IPS-NIHi11 (cell line): ENCODE data around the gene ELP5.

ENCODE experiments used
- DNase-seq: peaks from one replicate; pipeline ENCODE4 v3.0.0; 2012; ENCODE audit warnings: mixed read lengths, low spot score

The ELP5 gene

DNA sequence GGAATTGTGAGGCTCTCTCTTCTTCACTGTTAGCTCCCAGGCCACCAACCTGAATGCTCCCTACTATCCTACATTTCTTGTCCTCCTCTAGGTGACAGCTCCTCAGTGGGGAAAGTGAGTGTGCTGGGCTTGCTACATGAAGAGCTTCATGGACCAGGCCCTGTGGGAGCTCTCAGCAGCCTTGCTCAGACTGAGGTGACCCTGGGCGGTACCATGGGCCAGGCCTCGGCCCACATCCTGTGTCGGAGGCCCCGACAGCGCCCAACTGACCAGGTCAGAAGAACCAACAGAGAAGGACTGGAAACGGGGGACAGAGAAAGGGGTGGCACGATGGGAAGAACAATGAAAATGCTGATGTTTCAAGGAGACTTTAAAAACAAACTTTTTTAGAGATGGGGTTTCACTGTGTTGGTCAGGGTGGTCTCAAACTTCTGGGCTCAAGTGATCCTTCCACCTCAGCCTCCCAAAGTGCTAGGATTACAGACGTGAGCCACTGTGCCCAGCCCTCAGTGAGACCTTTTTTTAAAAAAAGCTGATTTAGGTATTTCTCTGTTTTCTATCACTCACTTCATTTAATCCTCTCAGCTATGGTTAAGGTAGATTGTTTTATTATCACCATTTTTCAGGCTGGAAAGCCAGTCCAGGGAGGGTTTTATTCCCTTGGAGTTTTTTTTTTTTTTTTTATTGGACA lies 4.9 kb downstream of the ELP5 start:
- no peak for DNase-seq

GRCh38 chr17:7258731-7259554 lies 6.9 kb downstream of the ELP5 start:
- no peak for DNase-seq

- DNase-seq: no peak
These were observed 7.5 kb downstream of the ELP5 start for GRCh38 chr17:7259555-7259889.

GRCh38 chr17:7260151-7260550 lies 8.1 kb downstream of the ELP5 start:
- no peak for DNase-seq

- peak; percentile 83 for DNase-seq
These were observed 8.8 kb downstream of the ELP5 start for GRCh38 chr17:7260651-7261378.

GRCh38 chr17:7261379-7262191 lies 9.6 kb downstream of the ELP5 start:
- DNase-seq: peak; percentile 31

DNA sequence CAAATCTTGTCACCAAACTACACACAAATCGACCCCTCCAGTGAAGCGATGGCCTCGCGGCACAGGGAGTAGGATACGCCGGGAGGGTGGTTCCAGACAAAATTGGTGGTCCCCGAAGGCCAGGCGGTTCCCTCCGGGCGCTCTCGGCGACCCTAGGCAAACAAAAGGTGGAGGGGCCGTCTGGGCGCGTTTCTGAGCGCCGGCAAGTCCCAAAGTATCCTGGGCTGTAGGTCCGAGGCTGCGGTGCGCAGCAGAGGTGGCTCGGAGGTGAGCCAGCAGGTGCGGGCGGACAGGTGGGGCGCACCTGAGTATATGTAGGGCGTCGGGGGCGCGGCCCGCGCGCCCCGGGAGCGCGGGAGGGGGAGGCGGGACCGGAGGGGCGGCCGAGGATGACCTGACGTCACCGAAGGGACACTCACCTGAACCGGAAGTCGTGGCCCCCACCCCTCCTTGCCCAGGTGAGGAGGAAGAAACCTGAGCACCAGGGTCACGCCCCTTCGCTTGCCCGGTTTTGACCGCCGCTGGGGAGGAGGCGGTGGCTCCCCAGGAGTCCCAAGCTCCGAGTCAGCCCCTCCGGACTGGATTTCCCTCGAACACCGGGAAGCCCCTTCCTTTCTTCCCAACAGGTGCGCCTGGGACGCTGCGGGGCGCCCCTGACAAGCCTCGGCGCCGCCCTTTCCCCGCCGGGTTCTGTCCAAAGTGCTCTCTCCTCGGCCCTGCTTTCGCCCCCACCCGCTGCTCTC lies 10.3 kb downstream of the ELP5 start, which contains the start of gene CLDN7:
TSS of gene CLDN7 (minus strand) at position 287 of the 743 bp plus-strand sequence. CDS start 435 bp downstream, outside the sequence.
- peak; percentile 90 for DNase-seq

GRCh38 chr17:7262935-7263800 lies 11.2 kb downstream of the ELP5 start:
- peak; percentile 80 for DNase-seq

DNA sequence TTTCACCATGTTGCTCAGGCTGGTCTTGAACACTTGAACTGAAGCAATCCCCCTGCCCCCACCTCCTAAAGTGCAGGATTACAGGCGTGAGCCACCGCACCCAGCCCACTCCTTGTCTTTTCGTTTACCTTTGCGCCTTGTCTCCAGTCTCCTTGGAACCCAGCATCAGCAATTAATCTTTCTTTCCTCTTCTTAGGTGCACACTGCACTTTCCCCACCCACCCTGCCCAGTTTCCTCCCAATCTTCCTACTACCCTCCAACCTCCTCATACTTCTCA lies 11.7 kb downstream of the ELP5 start:
- DNase-seq: no peak

DNA sequence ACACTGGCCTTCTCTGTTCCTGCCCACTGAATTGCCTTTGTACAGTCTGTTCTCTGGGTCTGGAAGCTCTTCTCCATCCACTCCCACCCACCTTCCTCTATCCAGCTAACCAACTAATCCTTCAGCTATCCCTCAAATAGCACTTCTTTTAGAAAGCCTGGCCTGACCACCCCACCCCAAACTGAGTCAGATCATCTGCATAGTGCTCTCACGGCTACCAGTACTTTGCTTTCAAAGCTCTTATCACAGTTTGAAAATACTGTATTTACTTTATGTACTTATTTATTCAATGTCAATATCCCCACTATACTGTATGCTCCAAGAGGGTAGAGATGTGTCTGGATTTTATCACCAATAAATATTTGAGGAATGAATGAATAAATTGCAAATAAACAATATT lies 14.8 kb downstream of the ELP5 start:
- DNase-seq: no peak

DNA sequence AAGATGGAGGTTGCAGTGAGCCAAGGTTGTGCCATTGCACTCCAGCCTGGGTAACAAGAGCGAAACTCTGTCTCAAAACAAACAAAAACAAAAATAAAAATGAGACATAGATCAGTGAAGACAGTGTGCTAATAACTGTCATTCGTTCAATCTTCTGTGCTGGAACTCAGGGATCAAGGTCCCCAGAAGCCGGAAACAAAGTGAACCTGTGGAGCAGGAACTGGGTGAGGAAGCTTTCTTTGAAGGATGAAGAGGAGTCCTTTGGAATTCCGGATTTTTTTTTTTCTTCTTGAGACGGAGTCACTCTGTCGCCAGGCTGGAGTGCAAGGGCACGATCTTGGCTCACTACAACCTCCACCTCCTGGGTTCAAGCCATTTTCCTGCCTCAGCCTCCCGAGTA lies 27.4 kb downstream of the ELP5 start:
- DNase-seq: no peak

DNA sequence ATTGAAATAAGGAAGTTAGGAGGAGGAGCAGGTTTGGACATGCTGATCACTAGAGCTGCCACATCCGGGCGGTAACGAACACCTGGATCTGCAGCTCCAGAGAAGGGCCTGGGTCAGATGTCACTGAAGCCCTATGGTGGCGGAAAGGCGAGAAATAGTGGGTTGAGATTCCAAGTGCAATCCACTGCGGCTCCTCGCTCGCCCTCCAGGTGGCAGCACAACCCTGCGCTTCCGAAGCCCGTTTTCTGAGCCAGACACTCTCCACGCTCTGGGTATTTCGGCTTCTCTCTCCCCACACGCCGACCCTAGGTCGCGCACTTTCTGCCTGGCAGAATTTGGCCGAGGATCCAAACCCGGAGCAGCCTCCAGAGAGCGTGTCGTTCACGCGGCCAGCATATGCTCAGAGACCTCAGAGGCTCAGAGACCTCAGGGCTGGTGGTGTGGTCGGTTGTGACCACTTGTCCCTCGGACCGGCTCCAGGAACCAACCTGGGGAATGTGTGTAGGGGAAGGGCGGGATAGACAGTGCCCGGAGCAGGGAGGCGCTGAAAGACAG lies 28.6 kb downstream of the ELP5 start:
- DNase-seq: peak; percentile 85

GRCh38 chr17:7281074-7281952 lies 29.3 kb downstream of the ELP5 start, which contains the start of gene SLC2A4:
SLC2A4 (plus strand) TSS chr17:7281718; CDS start chr17:7281935, 217 bp downstream.
- DNase-seq: peak; percentile 99

GRCh38 chr17:7281953-7282751 lies 30.1 kb downstream of the ELP5 start:
- peak; percentile 51 for DNase-seq

DNA sequence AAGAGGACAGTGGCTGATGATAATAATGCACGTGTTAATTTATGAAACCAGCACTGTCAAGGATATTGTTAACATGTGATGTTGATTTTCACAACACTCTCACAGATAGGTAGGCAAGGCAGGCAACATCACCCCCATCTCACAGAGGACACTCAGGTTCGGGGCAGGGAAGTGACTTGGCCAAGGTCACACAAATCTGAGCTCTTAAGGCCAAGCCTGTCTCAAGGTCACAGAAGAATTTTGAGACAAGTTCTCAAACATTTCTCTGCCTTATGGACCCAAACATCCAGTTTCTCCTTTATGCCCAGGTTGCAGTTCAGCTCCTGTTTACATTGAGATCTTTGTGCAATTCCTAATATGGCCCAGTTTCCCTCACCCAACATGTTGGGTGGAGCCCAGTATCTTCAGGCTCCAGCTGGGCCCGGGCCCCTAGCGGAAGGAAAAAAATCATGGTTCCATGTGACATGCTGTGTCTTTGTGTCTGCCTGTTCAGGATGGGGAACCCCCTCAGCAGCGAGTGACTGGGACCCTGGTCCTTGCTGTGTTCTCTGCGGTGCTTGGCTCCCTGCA lies 30.8 kb downstream of the ELP5 start:
- no peak for DNase-seq

DNA sequence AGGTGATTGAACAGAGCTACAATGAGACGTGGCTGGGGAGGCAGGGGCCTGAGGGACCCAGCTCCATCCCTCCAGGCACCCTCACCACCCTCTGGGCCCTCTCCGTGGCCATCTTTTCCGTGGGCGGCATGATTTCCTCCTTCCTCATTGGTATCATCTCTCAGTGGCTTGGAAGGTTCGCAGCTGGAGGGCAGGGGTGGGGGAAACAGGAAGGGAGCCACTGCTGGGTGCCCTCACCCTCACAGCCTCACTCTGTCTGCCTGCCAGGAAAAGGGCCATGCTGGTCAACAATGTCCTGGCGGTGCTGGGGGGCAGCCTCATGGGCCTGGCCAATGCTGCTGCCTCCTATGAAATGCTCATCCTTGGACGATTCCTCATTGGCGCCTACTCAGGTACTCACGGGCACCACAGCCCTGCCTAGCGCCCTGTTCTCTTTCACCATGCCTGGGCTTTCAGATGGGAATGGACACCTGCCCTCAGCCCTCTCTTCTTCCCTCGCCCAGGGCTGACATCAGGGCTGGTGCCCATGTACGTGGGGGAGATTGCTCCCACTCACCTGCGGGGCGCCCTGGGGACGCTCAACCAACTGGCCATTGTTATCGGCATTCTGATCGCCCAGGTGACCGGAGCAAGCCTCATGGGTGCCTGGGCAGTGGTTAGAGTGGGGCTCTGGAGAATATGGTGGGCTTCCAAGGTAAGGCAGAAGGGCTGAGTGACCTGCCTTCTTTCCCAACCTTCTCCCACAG lies 31.6 kb downstream of the ELP5 start:
- DNase-seq: no peak

- no peak for DNase-seq
These were observed 32.9 kb downstream of the ELP5 start for GRCh38 chr17:7284911-7285310.
